Caco-2 (cell line): ENCODE results near the gene TTLL7. TPM values are rescaled to one million over a fixed set of nuclear protein-coding genes. Genes with fewer than 3 reads are reported as not detected.
"Not testable (repeated sequence)": the region's sequence is repeated elsewhere in the genome, so short reads cannot be mapped to it uniquely, and the experiment has no call there.

Source experiments
- BruUV-seq: library from RNA; stranded (reverse); fragments of 400-500 nt; replicated peaks from 2 replicates; lab custom pipeline; 2021; lab: Mats Ljungman, UMichigan
- CTCF ChIA-PET: fragments of 300-600 bp; sonication (Branson Sonifier 250); formaldehyde crosslinking; loops from one replicate; lab custom pipeline; 2022; ENCODE audit warnings: antibody characterized with exemption; lab: Charles Lee
- POLR2A ChIA-PET: fragments of 300-600 bp; sonication (Branson Sonifier 250); formaldehyde crosslinking; loops from one replicate; lab custom pipeline; 2022; ENCODE audit warnings: antibody characterized with exemption; lab: Charles Lee
- DNase-seq, 2 experiments: peaks; one replicate each; pipeline versions ENCODE4 v3.0.0 to v3.0.0-alpha.2; 2020 to 2022
- H3K27me3 ChIP-seq: replicated peaks from 2 replicates; pipeline ENCODE4 v1.6.0; 2011; ENCODE audit warnings: low read length; ENCODE audit not compliant: control insufficient read depth, insufficient read depth
- H3K36me3 ChIP-seq: 2 replicates; pipeline ENCODE4 v1.5.1; 2011; ENCODE audit warnings: low read length; ENCODE audit not compliant: control insufficient read depth, insufficient read depth
- H3K4me1 ChIP-seq: fragments of 250-450 bp; sonication (Bioruptor Pico); 2 replicates; pipeline ENCODE4 v1.5.1; 2020; ENCODE audit warnings: mild to moderate bottlenecking
- H3K4me3 ChIP-seq: 2 replicates; pipeline ENCODE4 v1.5.1; 2011; ENCODE audit warnings: low read depth, mild to moderate bottlenecking, control low read depth, low read length
- H3K9me3 ChIP-seq: fragments of 250-450 bp; sonication (Bioruptor Pico); 2 replicates; pipeline ENCODE4 v1.5.1; 2020; ENCODE audit warnings: mild to moderate bottlenecking, moderate library complexity
- H3K27ac Mint-ChIP-seq: one replicate; pipeline ENCODE4 v1.8.0; 2022; ENCODE audit warnings: mixed read lengths; ENCODE audit not compliant: unreplicated experiment
- H3K27me3 Mint-ChIP-seq: one replicate; pipeline ENCODE4 v1.8.0; 2022; ENCODE audit warnings: mixed read lengths; ENCODE audit not compliant: insufficient read depth, unreplicated experiment
- H3K36me3 Mint-ChIP-seq: one replicate; pipeline ENCODE4 v1.8.0; 2022; ENCODE audit warnings: mild to moderate bottlenecking, mixed read lengths; ENCODE audit not compliant: insufficient read depth, unreplicated experiment
- H3K4me1 Mint-ChIP-seq: one replicate; pipeline ENCODE4 v1.8.0; 2022; ENCODE audit warnings: low read depth, mixed read lengths; ENCODE audit not compliant: unreplicated experiment
- H3K4me3 Mint-ChIP-seq: one replicate; pipeline ENCODE4 v1.8.0; 2022; ENCODE audit warnings: mild to moderate bottlenecking, moderate library complexity, mixed read lengths; ENCODE audit not compliant: unreplicated experiment
- H3K9me3 Mint-ChIP-seq: one replicate; pipeline ENCODE4 v1.8.0; 2022; ENCODE audit warnings: mixed read lengths; ENCODE audit not compliant: unreplicated experiment
- CTCF ChIP-seq, 2 experiments: fragments of 200-600 bp in 1 of 2; IDR thresholded peaks; 1 replicate in 1 of 2; 2 replicates in 1 of 2; pipeline versions ENCODE4 v1.5.1 to v1.8.0; 2011 to 2022; ENCODE audit warnings: antibody characterized with exemption in 1 of 2, control low read depth in 1 of 2, inconsistent platforms in 1 of 2, low read depth in 1 of 2, low read length in 1 of 2, mild to moderate bottlenecking in 1 of 2, moderate library complexity in 1 of 2; ENCODE audit not compliant: insufficient read depth in 1 of 2, severe bottlenecking in 1 of 2, unreplicated experiment in 1 of 2
- intact Hi-C: fragments of 100-400 bp; cut with micrococcal nuclease; formaldehyde crosslinking; loops from one replicate; pipeline ENCODE4 v1.10.0; 2022; ENCODE audit not compliant: unreplicated experiment
- total RNA-seq: library from RNA; stranded (reverse); gene quantifications from 2 replicates; pipeline ENCODE4 v1.2.3, GENCODE V29; 2022

Gene TTLL7
- total RNA-seq, 1 experiment from 2014 or later, result 0.75 TPM

- H3K4me3 ChIP-seq, result no peak overlapping the region
- no peak overlapping the region for H3K4me3 Mint-ChIP-seq
- no peaks in the 10 kb centered on the region for H3K27me3 ChIP-seq
- no peak for DNase-seq
- H3K4me1 ChIP-seq, result no peaks in the 10 kb centered on the region
- no peaks in the 10 kb centered on the region for H3K4me1 Mint-ChIP-seq
- no peak for TF ChIP-seq CTCF (IDR thresholded peaks at IDR 0.05; ENCODE audit: insufficient read depth in 1 of 2, low read depth in 1 of 2, low read length in 1 of 2, severe bottlenecking in 1 of 2, unreplicated experiment in 1 of 2)
- H3K27ac Mint-ChIP-seq, result no peak overlapping the region
- H3K27me3 Mint-ChIP-seq, result peaks cover 2% of the 10 kb centered on the region
- no peaks in the 10 kb centered on the region for H3K9me3 Mint-ChIP-seq
- no peaks in the 10 kb centered on the region for H3K9me3 ChIP-seq
- no TSS peak for BruUV-seq
- CTCF ChIA-PET, result no interaction called here
- no peaks in the 10 kb centered on the region for H3K36me3 Mint-ChIP-seq
- intact Hi-C loops, result no loop called here
- POLR2A ChIA-PET, result no interaction called here
- no peaks in the 10 kb centered on the region for H3K36me3 ChIP-seq
Observed at GRCh38 chr1:83919872-83920271, 79.1 kb downstream of the TTLL7 start.

- H3K27me3 ChIP-seq, result no peaks in the 10 kb centered on the region
- CTCF ChIA-PET, result no interaction called here
- no peaks in the 10 kb centered on the region for H3K36me3 Mint-ChIP-seq
- no peaks in the 10 kb centered on the region for H3K4me1 Mint-ChIP-seq
- H3K4me3 Mint-ChIP-seq, result no peak overlapping the region
- TF ChIP-seq CTCF (IDR thresholded peaks at IDR 0.05; ENCODE audit: insufficient read depth in 1 of 2, low read depth in 1 of 2, low read length in 1 of 2, severe bottlenecking in 1 of 2, unreplicated experiment in 1 of 2), result no peak
- intact Hi-C loops, result no loop called here
- POLR2A ChIA-PET, result no interaction called here
- H3K4me3 ChIP-seq, result no peak overlapping the region
- no peak overlapping the region for H3K27ac Mint-ChIP-seq
- no peaks in the 10 kb centered on the region for H3K36me3 ChIP-seq
- H3K9me3 Mint-ChIP-seq, result no peaks in the 10 kb centered on the region
- BruUV-seq, result no TSS peak
- peaks cover 2% of the 10 kb centered on the region for H3K27me3 Mint-ChIP-seq
- H3K9me3 ChIP-seq, result no peaks in the 10 kb centered on the region
- H3K4me1 ChIP-seq, result no peaks in the 10 kb centered on the region
- DNase-seq, result no peak
Observed at GRCh38 chr1:83918688-83919285, 80.1 kb downstream of the TTLL7 start.

GRCh38 chr1:83917959-83918358, 81.0 kb downstream of the TTLL7 start:
- H3K36me3 ChIP-seq, result no peaks in the 10 kb centered on the region
- Mint-ChIP-seq H3K27ac (no peak overlapping the region), H3K27me3 (peaks cover 2% of the 10 kb centered on the region), H3K9me3 (no peaks in the 10 kb centered on the region), H3K4me1 (no peaks in the 10 kb centered on the region), H3K4me3 (no peak overlapping the region), H3K36me3 (no peaks in the 10 kb centered on the region)
- H3K9me3 ChIP-seq, result no peaks in the 10 kb centered on the region
- intact Hi-C loops, result no loop called here
- ChIA-PET CTCF (no interaction called here), POLR2A (no interaction called here)
- TF ChIP-seq CTCF (IDR thresholded peaks at IDR 0.05; ENCODE audit: insufficient read depth in 1 of 2, low read depth in 1 of 2, low read length in 1 of 2, severe bottlenecking in 1 of 2, unreplicated experiment in 1 of 2), result no peak
- no peak for DNase-seq
- H3K4me1 ChIP-seq, result no peaks in the 10 kb centered on the region
- H3K4me3 ChIP-seq, result no peak overlapping the region
- H3K27me3 ChIP-seq, result no peaks in the 10 kb centered on the region
- BruUV-seq, result no TSS peak

GRCh38 chr1:83916094-83916493, 82.8 kb downstream of the TTLL7 start:
- H3K4me1 ChIP-seq, H3K4me3 Mint-ChIP-seq, POLR2A ChIA-PET, BruUV-seq, DNase-seq, H3K4me3 ChIP-seq, H3K27me3 ChIP-seq, CTCF ChIA-PET, H3K9me3 Mint-ChIP-seq, H3K36me3 ChIP-seq, H3K9me3 ChIP-seq, H3K4me1 Mint-ChIP-seq, H3K36me3 Mint-ChIP-seq, intact Hi-C loops, H3K27ac Mint-ChIP-seq, H3K27me3 Mint-ChIP-seq: not testable (repeated sequence)
